GM12872 (cell line): ENCODE results near the gene CFAP46.

Source experiments
- TF ChIP-seq, protein P1 (sequence below): IDR thresholded peaks from 3 replicates; pipeline ENCODE4 v1.5.1; 2011; ENCODE audit warnings: low read depth, mild to moderate bottlenecking, low read length, moderate library complexity; ENCODE audit not compliant: insufficient read depth

CFAP46 gene

DNA sequence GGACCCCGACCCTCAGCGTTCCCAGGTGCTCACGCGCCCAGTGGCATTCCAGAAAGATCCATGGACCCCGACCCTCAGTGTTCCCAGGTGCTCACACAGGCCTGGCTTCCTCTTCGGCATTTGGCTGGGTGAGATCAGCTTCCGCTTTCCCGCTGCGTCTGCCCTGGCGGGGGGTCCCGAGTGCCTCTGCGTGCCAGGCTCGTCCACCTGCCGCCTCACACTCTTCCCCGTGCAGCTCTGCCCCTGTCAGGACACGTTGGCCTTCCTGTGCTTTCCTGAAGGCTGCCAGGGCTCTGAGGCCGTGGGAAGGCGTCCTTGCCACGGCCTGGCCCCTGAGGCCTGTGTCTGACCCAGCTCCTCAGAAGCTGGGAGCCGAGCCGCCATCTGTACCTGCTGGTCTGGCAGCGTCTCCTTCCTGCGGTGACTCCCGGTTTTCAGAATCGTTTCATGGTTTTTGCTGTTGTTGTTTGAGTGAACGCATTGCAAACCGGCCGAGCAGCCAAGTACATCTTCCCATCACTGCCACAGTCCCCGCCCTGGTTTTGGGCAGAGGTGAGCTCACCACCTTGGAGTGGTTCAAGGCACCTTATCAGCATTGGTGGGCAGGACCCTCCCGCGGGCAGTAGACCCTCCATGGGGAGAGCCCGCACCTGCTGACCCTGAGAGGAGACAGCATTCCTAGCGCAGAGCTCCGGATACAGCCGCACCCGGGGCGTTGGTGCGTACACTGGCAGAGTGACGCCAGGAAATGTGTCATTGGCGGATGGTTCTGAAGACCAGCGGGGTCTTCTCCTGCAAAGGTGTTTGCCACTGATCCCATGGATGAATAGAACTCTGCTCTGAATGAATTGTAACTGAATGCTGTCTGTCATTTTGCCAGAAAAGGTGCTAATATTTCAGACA, 173.8 kb downstream of the CFAP46 start:
- TF ChIP-seq, protein P1, sequence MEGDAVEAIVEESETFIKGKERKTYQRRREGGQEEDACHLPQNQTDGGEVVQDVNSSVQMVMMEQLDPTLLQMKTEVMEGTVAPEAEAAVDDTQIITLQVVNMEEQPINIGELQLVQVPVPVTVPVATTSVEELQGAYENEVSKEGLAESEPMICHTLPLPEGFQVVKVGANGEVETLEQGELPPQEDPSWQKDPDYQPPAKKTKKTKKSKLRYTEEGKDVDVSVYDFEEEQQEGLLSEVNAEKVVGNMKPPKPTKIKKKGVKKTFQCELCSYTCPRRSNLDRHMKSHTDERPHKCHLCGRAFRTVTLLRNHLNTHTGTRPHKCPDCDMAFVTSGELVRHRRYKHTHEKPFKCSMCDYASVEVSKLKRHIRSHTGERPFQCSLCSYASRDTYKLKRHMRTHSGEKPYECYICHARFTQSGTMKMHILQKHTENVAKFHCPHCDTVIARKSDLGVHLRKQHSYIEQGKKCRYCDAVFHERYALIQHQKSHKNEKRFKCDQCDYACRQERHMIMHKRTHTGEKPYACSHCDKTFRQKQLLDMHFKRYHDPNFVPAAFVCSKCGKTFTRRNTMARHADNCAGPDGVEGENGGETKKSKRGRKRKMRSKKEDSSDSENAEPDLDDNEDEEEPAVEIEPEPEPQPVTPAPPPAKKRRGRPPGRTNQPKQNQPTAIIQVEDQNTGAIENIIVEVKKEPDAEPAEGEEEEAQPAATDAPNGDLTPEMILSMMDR: no peak

DNA sequence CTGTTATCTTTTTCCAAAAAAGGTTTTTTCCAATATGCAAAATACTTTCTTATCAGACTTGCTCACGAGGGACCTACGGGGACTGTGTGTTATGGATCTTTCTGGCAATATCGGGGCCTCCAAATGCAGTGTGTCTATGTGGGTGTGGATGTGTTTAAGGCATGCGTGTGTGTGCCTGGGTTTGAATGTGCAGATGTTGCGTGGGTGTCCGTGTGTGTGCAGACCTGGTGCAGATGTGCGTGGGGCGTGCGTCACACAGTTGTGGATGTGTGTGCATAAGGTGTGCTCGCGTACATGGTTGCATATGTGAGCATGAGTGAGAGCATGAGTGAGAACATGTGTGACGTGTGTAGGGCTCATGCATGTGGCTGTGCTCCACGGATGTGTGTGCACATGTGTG, 176.1 kb downstream of the CFAP46 start:
- TF ChIP-seq, protein P1: no peak

DNA sequence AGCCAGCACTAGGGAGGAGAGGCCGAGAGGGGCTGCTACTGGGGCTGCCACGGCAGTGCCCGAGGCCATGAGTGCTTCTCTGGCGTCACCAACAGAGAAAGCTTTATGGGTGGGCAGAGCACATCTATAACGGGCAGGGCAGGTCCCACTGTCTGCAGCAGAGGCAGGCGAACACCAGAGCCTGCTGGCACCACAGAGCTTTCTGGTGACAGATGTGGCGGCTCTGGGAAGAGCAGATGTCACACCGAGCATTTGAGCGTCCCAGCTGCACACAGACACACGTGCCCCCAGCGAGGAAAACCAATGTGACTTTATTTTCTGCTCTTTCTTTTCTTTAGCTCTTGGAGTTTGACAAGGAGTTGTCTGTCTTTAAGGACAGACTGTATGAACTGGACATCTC, 176.9 kb downstream of the CFAP46 start:
- TF ChIP-seq, protein P1: no peak

DNA sequence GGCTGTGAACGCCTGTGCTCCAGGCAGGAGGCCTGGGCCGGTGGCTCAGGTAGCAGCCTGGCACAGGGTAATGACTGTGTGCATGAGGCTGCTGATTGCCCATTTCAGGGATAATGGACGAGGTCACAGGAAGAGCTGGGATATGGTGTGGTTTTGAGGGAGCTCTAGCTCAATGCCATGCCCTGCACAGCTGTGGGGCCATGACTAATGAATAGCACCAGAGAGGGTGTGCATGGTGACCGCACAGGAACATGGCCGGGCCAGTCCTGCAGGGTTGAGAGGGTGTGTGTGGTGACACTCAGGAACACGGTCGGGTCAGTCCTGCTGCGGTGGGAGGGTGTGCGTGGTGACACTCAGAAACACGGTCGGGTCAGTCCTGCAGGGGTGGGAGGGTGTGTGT, 178.3 kb downstream of the CFAP46 start:
- TF ChIP-seq, protein P1: no peak

DNA sequence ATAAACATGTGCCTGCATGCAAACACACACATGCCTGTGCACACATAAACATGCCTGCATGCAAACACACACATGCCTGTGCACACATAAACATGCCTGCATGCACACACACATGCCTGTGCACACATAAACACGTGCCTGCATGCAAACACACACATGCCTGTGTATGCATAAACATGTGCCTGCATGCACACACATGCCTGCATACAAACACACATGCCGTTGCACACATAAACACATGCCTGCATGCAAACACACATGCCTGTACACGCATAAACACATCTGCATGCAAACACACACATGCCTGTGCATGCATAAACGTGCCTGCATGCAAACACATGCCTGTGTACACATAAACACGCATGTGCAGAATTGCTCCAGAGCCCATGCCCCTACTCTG, 178.8 kb downstream of the CFAP46 start:
- TF ChIP-seq, protein P1: no peak

DNA sequence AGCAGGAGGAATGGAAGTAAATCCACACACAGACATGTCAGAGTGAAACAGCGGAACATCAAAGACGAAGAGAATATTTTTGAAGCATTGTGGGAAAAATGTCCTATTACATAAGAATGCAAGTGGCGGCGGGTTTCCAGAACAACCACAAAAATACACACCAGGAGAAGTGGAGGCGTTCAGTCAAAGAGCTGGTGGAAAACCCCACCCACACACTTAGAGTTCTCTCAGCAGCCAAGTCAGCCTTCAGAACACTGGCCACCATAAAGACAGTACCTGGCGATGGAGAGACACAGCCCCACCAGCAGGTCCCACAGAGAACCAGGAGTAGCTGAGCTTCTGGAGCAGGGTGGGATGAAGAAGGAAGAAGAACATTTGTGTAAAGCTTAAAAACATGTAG, 180.1 kb downstream of the CFAP46 start:
- TF ChIP-seq, protein P1: no peak

DNA sequence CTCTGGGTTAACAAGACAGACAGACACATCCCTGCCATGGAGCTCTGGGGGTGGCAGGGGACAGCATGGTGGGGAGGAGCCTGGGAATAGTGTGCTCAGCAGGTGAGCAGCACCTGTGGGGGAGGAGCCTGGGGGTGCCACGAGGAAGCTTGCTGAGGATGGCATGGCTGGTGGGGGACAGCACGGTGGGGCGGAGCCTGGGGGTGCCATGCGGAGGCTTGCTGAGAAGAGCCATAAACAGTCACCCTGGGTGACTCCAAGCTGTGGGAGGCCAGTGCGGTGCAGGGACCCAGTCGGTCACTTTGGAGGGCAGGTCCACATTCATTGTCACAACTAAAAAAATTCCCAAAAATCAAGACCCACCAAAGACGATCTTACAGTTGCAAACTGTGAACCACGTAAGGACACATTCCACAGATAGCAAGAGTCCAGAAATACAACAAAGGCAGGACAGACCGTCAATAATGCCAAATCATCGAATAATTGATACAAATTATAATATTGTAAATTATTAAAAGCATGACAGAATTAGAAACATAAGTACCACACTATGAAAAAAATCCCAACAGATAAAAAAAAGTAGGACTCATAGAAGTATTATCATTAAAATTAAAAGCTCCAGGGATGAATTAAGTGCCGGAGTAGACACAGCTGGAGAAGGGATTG, 180.8 kb downstream of the CFAP46 start:
- TF ChIP-seq, protein P1: no peak
